H1 (cell line): Measurements from ENCODE around the gene AWAT1. TPM values are rescaled to one million over a fixed set of nuclear protein-coding genes. Genes with fewer than 3 reads are reported as not detected.

Source experiments
- CTCF ChIA-PET: fragments of 300-600 bp; sonication (Branson Sonifier 250); formaldehyde crosslinking; loops from one replicate; lab custom pipeline; 2021; ENCODE audit not compliant: partially characterized antibody; lab: Charles Lee
- POLR2A ChIA-PET: fragments of 300-600 bp; sonication (Branson Sonifier 250); formaldehyde crosslinking; loops from one replicate; lab custom pipeline; 2021; ENCODE audit warnings: inconsistent platforms; ENCODE audit not compliant: partially characterized antibody; lab: Charles Lee
- DNase-seq, 2 experiments: peaks; one replicate each; pipeline versions ENCODE4 v3.0.0 to v3.0.0-alpha.2; 2010 to 2022; ENCODE audit warnings: low spot score in 2 of 2, low read depth in 1 of 2, mixed read lengths in 1 of 2
- FAIRE-seq: peaks from 2 replicates; lab custom pipeline; 2011; peaks lifted over from hg19 to GRCh38; lab: Jason Lieb, UNC
- H2AFZ ChIP-seq: 2 replicates; pipeline ENCODE4 v1.8.1; 2012; ENCODE audit warnings: low read length, inconsistent platforms
- H2AK5ac ChIP-seq: 2 replicates; pipeline ENCODE4 v1.6.1; 2013; ENCODE audit warnings: low read depth, low read length
- H2BK120ac ChIP-seq: replicated peaks from 2 replicates; pipeline ENCODE3; 2013; ENCODE audit warnings: low read depth, low read length, inconsistent platforms
- H2BK12ac ChIP-seq: 2 replicates; pipeline ENCODE4 v1.6.1; 2013; ENCODE audit warnings: low read depth, low read length
- H2BK15ac ChIP-seq: 2 replicates; pipeline ENCODE4 v1.6.1; 2013; ENCODE audit warnings: low read length
- H2BK20ac ChIP-seq: 2 replicates; pipeline ENCODE4 v1.6.1; 2013; ENCODE audit warnings: low read length
- H2BK5ac ChIP-seq: 2 replicates; pipeline ENCODE4 v1.6.1; 2013; ENCODE audit warnings: low read depth, low read length
- H3K14ac ChIP-seq: 2 replicates; pipeline ENCODE4 v1.6.1; 2013; ENCODE audit warnings: inconsistent platforms; ENCODE audit not compliant: insufficient read length
- H3K18ac ChIP-seq: 2 replicates; pipeline ENCODE4 v1.6.1; 2013; ENCODE audit warnings: low read length; ENCODE audit errors: extremely low read depth
- H3K23ac ChIP-seq: 2 replicates; pipeline ENCODE4 v1.6.1; 2013; ENCODE audit warnings: inconsistent platforms; ENCODE audit not compliant: insufficient read length
- H3K23me2 ChIP-seq: 2 replicates; pipeline ENCODE4 v1.6.1; 2013; ENCODE audit warnings: low read depth, low read length
- H3K27ac ChIP-seq: 2 replicates; pipeline ENCODE4 v1.6.1; 2011; ENCODE audit warnings: low read depth, low read length, inconsistent platforms
- H3K27me3 ChIP-seq, 4 experiments: replicated peaks in 1 of 4; 1 replicate in 1 of 4; 2 replicates in 3 of 4; pipeline versions ENCODE4 v1.6.1 to v1.8.1; 2011 to 2013; ENCODE audit warnings: low read length in 3 of 4, mild to moderate bottlenecking in 3 of 4, inconsistent platforms in 2 of 4, mixed read lengths in 2 of 4, moderate library complexity in 1 of 4; ENCODE audit not compliant: control insufficient read depth in 3 of 4, insufficient read depth in 3 of 4; ENCODE audit errors: extremely low read depth in 1 of 4
- H3K36me3 ChIP-seq, 4 experiments: 2 replicates each; pipeline versions ENCODE4 v1.6.1 to v1.8.1; 2011 to 2013; ENCODE audit warnings: mild to moderate bottlenecking in 4 of 4, low read length in 3 of 4, moderate library complexity in 2 of 4, control low read depth in 1 of 4, inconsistent platforms in 1 of 4; ENCODE audit not compliant: insufficient read depth in 4 of 4, control insufficient read depth in 2 of 4
- H3K4ac ChIP-seq: replicated peaks from 2 replicates; pipeline ENCODE3; 2013; ENCODE audit warnings: low read length, low read depth, mixed read lengths, inconsistent platforms; ENCODE audit not compliant: insufficient read length
- H3K4me1 ChIP-seq, 4 experiments: replicated peaks in 1 of 4; 1 replicate in 1 of 4; 2 replicates in 3 of 4; pipeline versions ENCODE4 v1.6.1 to v1.8.1; 2011 to 2013; ENCODE audit warnings: low read length in 3 of 4, inconsistent platforms in 2 of 4, mixed read lengths in 1 of 4; ENCODE audit not compliant: insufficient read depth in 4 of 4, control insufficient read depth in 3 of 4
- H3K4me2 ChIP-seq, 2 experiments: 2 replicates each; pipeline versions ENCODE4 v1.6.1 to v1.8.1; 2011 to 2013; ENCODE audit warnings: low read depth in 2 of 2, low read length in 2 of 2, control low read depth in 1 of 2, inconsistent platforms in 1 of 2, mild to moderate bottlenecking in 1 of 2; ENCODE audit not compliant: insufficient read depth in 1 of 2
- H3K4me3 ChIP-seq, 4 experiments: fragments of 200-600, 300-600 bp in 1 of 4; sonication (generic), shearing (Covaris generic), sonication (Bioruptor Twin) in 1 of 4; 2 replicates each; pipeline versions ENCODE4 v1.5.1 to v1.8.1; 2011 to 2016; ENCODE audit warnings: low read length in 4 of 4, low read depth in 3 of 4, control low read depth in 2 of 4, inconsistent platforms in 2 of 4, mild to moderate bottlenecking in 2 of 4, mixed read lengths in 1 of 4, moderate library complexity in 1 of 4; ENCODE audit not compliant: insufficient read depth in 2 of 4; ENCODE audit errors: extremely low read depth in 1 of 4
- H3K56ac ChIP-seq: replicated peaks from 2 replicates; pipeline ENCODE3; 2013; ENCODE audit warnings: low read depth, mild to moderate bottlenecking, mixed read lengths, low read length, inconsistent platforms; ENCODE audit not compliant: insufficient read length
- H3K79me1 ChIP-seq: 2 replicates; pipeline ENCODE4 v1.6.1; 2013; ENCODE audit warnings: low read depth, low read length, control low read depth
- H3K79me2 ChIP-seq, 2 experiments: 2 replicates each; pipeline versions ENCODE4 v1.6.1 to v1.8.1; 2012 to 2013; ENCODE audit warnings: low read length in 2 of 2, mild to moderate bottlenecking in 2 of 2, inconsistent platforms in 1 of 2; ENCODE audit not compliant: insufficient read depth in 2 of 2, control insufficient read depth in 1 of 2
- H3K9ac ChIP-seq, 4 experiments: replicated peaks in 1 of 4; 1 replicate in 1 of 4; 2 replicates in 3 of 4; pipeline versions ENCODE4 v1.6.1 to v1.8.1; 2011 to 2013; ENCODE audit warnings: low read depth in 3 of 4, low read length in 3 of 4, control low read depth in 2 of 4, mild to moderate bottlenecking in 2 of 4, moderate library complexity in 2 of 4, inconsistent platforms in 1 of 4; ENCODE audit errors: extremely low read depth in 1 of 4
- H3K9me3 ChIP-seq, 2 experiments: 2 replicates each; pipeline versions ENCODE4 v1.6.1 to v1.8.1; 2012 to 2013; ENCODE audit warnings: mild to moderate bottlenecking in 2 of 2, moderate library complexity in 2 of 2, control low read depth in 1 of 2, inconsistent platforms in 1 of 2, low read depth in 1 of 2, low read length in 1 of 2, mixed read lengths in 1 of 2; ENCODE audit not compliant: insufficient read depth in 2 of 2
- H4K20me1 ChIP-seq, 2 experiments: replicated peaks in 1 of 2; 2 replicates each; pipeline versions ENCODE3 to v1.8.1; 2011 to 2013; ENCODE audit warnings: inconsistent platforms in 2 of 2, low read length in 2 of 2, mild to moderate bottlenecking in 1 of 2; ENCODE audit not compliant: insufficient read depth in 2 of 2, control insufficient read depth in 1 of 2
- H4K5ac ChIP-seq: 2 replicates; pipeline ENCODE4 v1.6.1; 2013; ENCODE audit warnings: low read length, low read depth, mixed read lengths, inconsistent platforms; ENCODE audit not compliant: insufficient read length
- H4K8ac ChIP-seq: 2 replicates; pipeline ENCODE4 v1.8.0; 2013; ENCODE audit warnings: mild to moderate bottlenecking, moderate library complexity, low read length, inconsistent platforms; ENCODE audit not compliant: insufficient read depth; ENCODE audit errors: extremely low read depth
- H4K91ac ChIP-seq: replicated peaks from 2 replicates; pipeline ENCODE3; 2013; ENCODE audit warnings: low read length, mixed read lengths, inconsistent platforms; ENCODE audit not compliant: insufficient read length
- CTBP2 ChIP-seq: IDR thresholded peaks from 2 replicates; pipeline ENCODE4 v1.7.0; 2011; ENCODE audit warnings: borderline replicate concordance, mild to moderate bottlenecking, moderate library complexity, mixed read lengths, low read length; ENCODE audit not compliant: insufficient read depth, insufficient read length
- GABPA ChIP-seq: IDR thresholded peaks from 2 replicates; pipeline ENCODE4 v1.6.1; 2011; ENCODE audit warnings: mild to moderate bottlenecking, low read length, moderate library complexity, borderline replicate concordance; ENCODE audit not compliant: insufficient read depth
- RFX5 ChIP-seq: IDR thresholded peaks from 2 replicates; pipeline ENCODE4 v1.6.1; 2011; ENCODE audit warnings: low read depth, low read length, improper control_type of control experiment, borderline replicate concordance
- SP1 ChIP-seq: IDR thresholded peaks from 2 replicates; pipeline ENCODE4 v1.6.1; 2011; ENCODE audit warnings: low read depth, low read length
- SP4 ChIP-seq: IDR thresholded peaks from 2 replicates; pipeline ENCODE4 v1.6.1; 2012; ENCODE audit warnings: low read length, inconsistent platforms
- SUZ12 ChIP-seq: fragments of 200-600 bp; sonication (generic); IDR thresholded peaks from 2 replicates; pipeline ENCODE4 v1.6.1; 2012; ENCODE audit warnings: mild to moderate bottlenecking, inconsistent platforms, low read length, moderate library complexity, mixed read lengths
- TCF12 ChIP-seq: IDR thresholded peaks from 2 replicates; pipeline ENCODE4 v1.6.1; 2011; ENCODE audit warnings: low read depth, mild to moderate bottlenecking, low read length
- polyA plus RNA-seq, 7 experiments: library from polyadenylated mRNA; depleted of rRNA in 3 of 7; stranded (reverse) in 5 of 7; unstranded in 2 of 7; fragments of >200 nt in 5 of 7; fragments of 200-250 nt in 2 of 7; gene quantifications; 1 replicate in 5 of 7; 2 replicates in 1 of 7; 4 replicates in 1 of 7; pipeline versions ENCODE4 v1.2.1 to v1.2.3, GENCODE V29; 2011 to 2013; ENCODE audit warnings: missing spikeins in 2 of 7, mixed read lengths in 2 of 7
- total RNA-seq: library from RNA; stranded (reverse); fragmentation: NEBNext Ultra II Directional; extraction: Animal tissue kit (Norgen Biotek cat#: 25700); gene quantifications from 2 replicates; pipeline ENCODE4 v1.2.1, GENCODE V29; 2021
- TF ChIP-seq, protein P1 (sequence below): IDR thresholded peaks from 2 replicates; pipeline ENCODE4 v1.6.1; 2011; ENCODE audit warnings: low read length, improper control_type of control experiment

AWAT1 gene
- total and polyA plus RNA-seq, 2 of the 8 experiments (the other 6 are each of a cell fraction or from before 2014, with no cell fraction given), result not detected

DNA sequence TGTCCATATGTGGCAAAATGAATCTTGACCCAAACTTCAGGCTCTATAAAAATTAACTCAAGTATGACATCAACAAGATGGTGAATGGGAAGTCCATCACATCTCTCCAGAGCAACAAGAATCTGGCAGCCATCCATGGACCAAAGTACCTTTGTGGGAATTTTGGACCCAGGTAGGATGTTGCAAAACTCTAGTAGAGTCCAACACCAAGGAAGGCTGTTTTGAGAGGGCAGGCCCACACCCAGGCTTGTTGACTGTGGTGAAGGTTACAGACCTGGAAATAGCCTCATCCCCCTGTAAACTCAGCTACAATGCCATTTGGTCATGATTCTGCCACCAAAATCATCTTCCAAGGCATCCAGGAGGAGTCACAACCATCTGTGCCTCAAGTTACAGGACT, 44.2 kb upstream of the AWAT1 start:
- no peak overlapping the region for H3K23ac ChIP-seq
- no peak overlapping the region for H3K14ac ChIP-seq
- no peak overlapping the region for H2AFZ ChIP-seq
- H4K20me1 ChIP-seq, result no peaks in the 10 kb centered on the region
- CTCF ChIA-PET, result no interaction called here
- H4K8ac ChIP-seq, result no peak overlapping the region
- no peaks in the 10 kb centered on the region for H3K36me3 ChIP-seq
- no peaks in the 10 kb centered on the region for H3K23me2 ChIP-seq
- FAIRE-seq (no peak), DNase-seq (no peak)
- no peak for TF ChIP-seq SP4
- TF ChIP-seq TCF12, result no peak
- TF ChIP-seq SUZ12, result no peak
- TF ChIP-seq GABPA, result no peak
- TF ChIP-seq, protein P1, sequence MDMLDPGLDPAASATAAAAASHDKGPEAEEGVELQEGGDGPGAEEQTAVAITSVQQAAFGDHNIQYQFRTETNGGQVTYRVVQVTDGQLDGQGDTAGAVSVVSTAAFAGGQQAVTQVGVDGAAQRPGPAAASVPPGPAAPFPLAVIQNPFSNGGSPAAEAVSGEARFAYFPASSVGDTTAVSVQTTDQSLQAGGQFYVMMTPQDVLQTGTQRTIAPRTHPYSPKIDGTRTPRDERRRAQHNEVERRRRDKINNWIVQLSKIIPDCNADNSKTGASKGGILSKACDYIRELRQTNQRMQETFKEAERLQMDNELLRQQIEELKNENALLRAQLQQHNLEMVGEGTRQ, result no peak
- no peak for TF ChIP-seq SP1
- no peak for TF ChIP-seq RFX5
- TF ChIP-seq CTBP2, result no peak
- no peaks in the 10 kb centered on the region for H3K79me2 ChIP-seq
- H2BK120ac ChIP-seq, result no peak overlapping the region
- H3K56ac ChIP-seq, result no peak overlapping the region
- no peak overlapping the region for H2BK12ac ChIP-seq
- no peak overlapping the region for H2BK15ac ChIP-seq
- no peaks in the 10 kb centered on the region for H3K4me1 ChIP-seq
- H3K4me3 ChIP-seq, result no peak overlapping the region
- H3K79me1 ChIP-seq, result no peaks in the 10 kb centered on the region
- no peak overlapping the region for H3K27ac ChIP-seq
- H3K18ac ChIP-seq, result no peak overlapping the region
- no peak overlapping the region for H4K5ac ChIP-seq
- H3K9me3 ChIP-seq, result no peaks in the 10 kb centered on the region
- no peak overlapping the region for H3K4ac ChIP-seq
- no peak overlapping the region for H3K4me2 ChIP-seq
- no peak overlapping the region for H2BK20ac ChIP-seq
- no peak overlapping the region for H2AK5ac ChIP-seq
- H3K9ac ChIP-seq, result no peak overlapping the region
- POLR2A ChIA-PET, result no interaction called here
- no peak overlapping the region for H2BK5ac ChIP-seq
- H4K91ac ChIP-seq, result no peak overlapping the region
- H3K27me3 ChIP-seq, result no peaks in the 10 kb centered on the region
